ENCODE measurements around the gene PNPLA1. TPM values are rescaled to one million over a fixed set of nuclear protein-coding genes. Genes with fewer than 3 reads are reported as not detected.
"Not testable (repeated sequence)": the region's sequence is repeated elsewhere in the genome, so short reads cannot be mapped to it uniquely, and the experiment has no call there.

Gene PNPLA1
- total RNA-seq, 1 experiment from 2014 or later: not detected

DNA sequence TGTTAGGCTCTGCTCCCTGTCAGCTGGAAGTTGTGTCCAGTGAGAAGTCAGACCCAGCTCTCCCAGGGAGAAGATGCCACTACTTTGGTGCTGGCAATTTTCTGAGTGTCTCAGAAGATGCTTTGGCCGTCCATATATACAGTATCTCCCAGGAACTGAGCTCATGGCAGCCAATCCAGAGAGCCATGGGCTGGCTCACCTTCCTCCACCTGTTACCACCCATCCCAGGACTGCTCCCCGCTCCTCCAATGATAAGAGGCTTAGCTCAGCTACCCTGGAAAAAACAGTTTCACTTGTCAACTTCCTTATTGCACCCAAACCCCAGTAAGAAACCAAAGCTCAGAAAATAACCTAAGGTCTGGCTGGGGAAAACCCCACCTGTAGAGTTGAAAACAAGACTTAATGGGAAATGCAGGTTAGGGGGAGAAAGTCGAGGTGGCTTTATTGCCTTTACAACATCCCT, 67.0 kb downstream of the PNPLA1 start, which contains the start of gene BNIP5:
Gene BNIP5, minus strand, starts transcription at position 110 of the 463 bp plus-strand sequence. CDS start 6,198 bp downstream, outside the sequence.
- intact Hi-C loops (cut with micrococcal nuclease; ENCODE audit: unreplicated experiment) (no loop called here), in situ Hi-C loops (cut with HindIII; ENCODE audit: low pct_unique_long_range_greater_than_20kb, low sequenced_read_pairs) (no loop called here)
- Histone ChIP-seq H3K36me3 (ENCODE audit: control insufficient read depth, insufficient read depth, low read length) (no peaks in the 10 kb centered on the region), H3K4me1 (ENCODE audit: control insufficient read depth, insufficient read depth, low read length) (peaks cover 15% of the 10 kb centered on the region), H3K27me3 (ENCODE audit: control insufficient read depth, insufficient read depth, low read length) (peaks cover 16% of the 10 kb centered on the region), H3K9me3 (ENCODE audit: control insufficient read depth, insufficient read depth, low read depth, low read length) (no peaks in the 10 kb centered on the region), H3K27ac (ENCODE audit: low read length) (no peak within 1 kb of the TSS), H3K4me3 (ENCODE audit: low read depth in 2 of 2, low read length in 2 of 2) (no peak within 1 kb of the TSS)
- CTCF ChIA-PET: no interaction called here
- DNase-seq (ENCODE audit: low read depth, low spot score): no peak
- no TSS peak for BruUV-seq (replicated peaks)
- POLR2A ChIA-PET: no interaction called here
- TF ChIP-seq TCF7L2 (IDR thresholded peaks at IDR 0.05; ENCODE audit: low read depth, low read length): no peak
- no peak for TF ChIP-seq POLR2AphosphoS5 (IDR thresholded peaks at IDR 0.05; ENCODE audit: low read depth, low read length)
- TF ChIP-seq, protein P1, sequence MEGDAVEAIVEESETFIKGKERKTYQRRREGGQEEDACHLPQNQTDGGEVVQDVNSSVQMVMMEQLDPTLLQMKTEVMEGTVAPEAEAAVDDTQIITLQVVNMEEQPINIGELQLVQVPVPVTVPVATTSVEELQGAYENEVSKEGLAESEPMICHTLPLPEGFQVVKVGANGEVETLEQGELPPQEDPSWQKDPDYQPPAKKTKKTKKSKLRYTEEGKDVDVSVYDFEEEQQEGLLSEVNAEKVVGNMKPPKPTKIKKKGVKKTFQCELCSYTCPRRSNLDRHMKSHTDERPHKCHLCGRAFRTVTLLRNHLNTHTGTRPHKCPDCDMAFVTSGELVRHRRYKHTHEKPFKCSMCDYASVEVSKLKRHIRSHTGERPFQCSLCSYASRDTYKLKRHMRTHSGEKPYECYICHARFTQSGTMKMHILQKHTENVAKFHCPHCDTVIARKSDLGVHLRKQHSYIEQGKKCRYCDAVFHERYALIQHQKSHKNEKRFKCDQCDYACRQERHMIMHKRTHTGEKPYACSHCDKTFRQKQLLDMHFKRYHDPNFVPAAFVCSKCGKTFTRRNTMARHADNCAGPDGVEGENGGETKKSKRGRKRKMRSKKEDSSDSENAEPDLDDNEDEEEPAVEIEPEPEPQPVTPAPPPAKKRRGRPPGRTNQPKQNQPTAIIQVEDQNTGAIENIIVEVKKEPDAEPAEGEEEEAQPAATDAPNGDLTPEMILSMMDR (IDR thresholded peaks at IDR 0.05): no peak
- TF ChIP-seq, protein P2, sequence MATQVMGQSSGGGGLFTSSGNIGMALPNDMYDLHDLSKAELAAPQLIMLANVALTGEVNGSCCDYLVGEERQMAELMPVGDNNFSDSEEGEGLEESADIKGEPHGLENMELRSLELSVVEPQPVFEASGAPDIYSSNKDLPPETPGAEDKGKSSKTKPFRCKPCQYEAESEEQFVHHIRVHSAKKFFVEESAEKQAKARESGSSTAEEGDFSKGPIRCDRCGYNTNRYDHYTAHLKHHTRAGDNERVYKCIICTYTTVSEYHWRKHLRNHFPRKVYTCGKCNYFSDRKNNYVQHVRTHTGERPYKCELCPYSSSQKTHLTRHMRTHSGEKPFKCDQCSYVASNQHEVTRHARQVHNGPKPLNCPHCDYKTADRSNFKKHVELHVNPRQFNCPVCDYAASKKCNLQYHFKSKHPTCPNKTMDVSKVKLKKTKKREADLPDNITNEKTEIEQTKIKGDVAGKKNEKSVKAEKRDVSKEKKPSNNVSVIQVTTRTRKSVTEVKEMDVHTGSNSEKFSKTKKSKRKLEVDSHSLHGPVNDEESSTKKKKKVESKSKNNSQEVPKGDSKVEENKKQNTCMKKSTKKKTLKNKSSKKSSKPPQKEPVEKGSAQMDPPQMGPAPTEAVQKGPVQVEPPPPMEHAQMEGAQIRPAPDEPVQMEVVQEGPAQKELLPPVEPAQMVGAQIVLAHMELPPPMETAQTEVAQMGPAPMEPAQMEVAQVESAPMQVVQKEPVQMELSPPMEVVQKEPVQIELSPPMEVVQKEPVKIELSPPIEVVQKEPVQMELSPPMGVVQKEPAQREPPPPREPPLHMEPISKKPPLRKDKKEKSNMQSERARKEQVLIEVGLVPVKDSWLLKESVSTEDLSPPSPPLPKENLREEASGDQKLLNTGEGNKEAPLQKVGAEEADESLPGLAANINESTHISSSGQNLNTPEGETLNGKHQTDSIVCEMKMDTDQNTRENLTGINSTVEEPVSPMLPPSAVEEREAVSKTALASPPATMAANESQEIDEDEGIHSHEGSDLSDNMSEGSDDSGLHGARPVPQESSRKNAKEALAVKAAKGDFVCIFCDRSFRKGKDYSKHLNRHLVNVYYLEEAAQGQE (IDR thresholded peaks at IDR 0.05; ENCODE audit: insufficient read depth in 1 of 2, low read depth in 2 of 2, low read length in 1 of 2): no peak
- TF ChIP-seq SIN3A (IDR thresholded peaks at IDR 0.05; ENCODE audit: borderline replicate concordance, insufficient read depth, low read depth, low read length): no peak
- no peak for ATAC-seq

DNA sequence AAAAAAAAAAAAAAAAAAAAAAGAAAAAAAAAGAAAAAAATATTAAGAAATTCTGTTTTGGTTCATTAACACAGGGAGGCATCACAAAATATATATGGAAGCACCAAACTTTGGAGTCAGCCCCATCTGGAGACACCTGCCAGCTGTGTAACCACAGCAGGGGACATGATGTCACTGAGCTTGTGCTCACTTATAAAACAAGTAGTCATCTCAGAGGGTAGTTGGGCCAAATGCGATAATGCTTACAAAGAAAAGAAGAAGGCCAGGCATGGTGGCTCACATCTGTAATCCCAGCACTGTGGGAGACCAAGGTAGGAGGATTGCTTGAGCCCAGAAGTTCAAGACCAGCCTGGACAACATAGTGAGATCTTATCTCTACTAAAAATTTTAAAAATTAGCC, 68.0 kb downstream of the PNPLA1 start:
- no TSS peak for BruUV-seq (replicated peaks)
- no peak for DNase-seq (ENCODE audit: low read depth, low spot score)
- peaks cover 15% of the 10 kb centered on the region for H3K4me1 ChIP-seq (ENCODE audit: control insufficient read depth, insufficient read depth, low read length)
- H3K27ac ChIP-seq (ENCODE audit: low read length): no peak overlapping the region
- H3K9me3 ChIP-seq (ENCODE audit: control insufficient read depth, insufficient read depth, low read depth, low read length): no peaks in the 10 kb centered on the region
- H3K36me3 ChIP-seq (ENCODE audit: control insufficient read depth, insufficient read depth, low read length): no peaks in the 10 kb centered on the region
- ChIA-PET POLR2A (interaction anchor here (0.7 kb wide), 2 partner anchors 197 to 261 kb away, joined by 6 to 15 read pairs; no protein-coding TSS in a partner anchor), CTCF (interaction anchor here (0.7 kb wide), 1 partner anchor 29 kb away, joined by 5 read pairs; no protein-coding TSS in a partner anchor)
- ATAC-seq: no peak
- in situ Hi-C loops (cut with HindIII; ENCODE audit: low pct_unique_long_range_greater_than_20kb, low sequenced_read_pairs): no loop called here
- H3K27me3 ChIP-seq (ENCODE audit: control insufficient read depth, insufficient read depth, low read length): peaks cover 16% of the 10 kb centered on the region
- TF ChIP-seq POLR2AphosphoS5 (IDR thresholded peaks at IDR 0.05; ENCODE audit: low read depth, low read length) (no peak), TCF7L2 (IDR thresholded peaks at IDR 0.05; ENCODE audit: low read depth, low read length) (no peak), SIN3A (IDR thresholded peaks at IDR 0.05; ENCODE audit: borderline replicate concordance, insufficient read depth, low read depth, low read length) (no peak)
- TF ChIP-seq, protein P2 (IDR thresholded peaks at IDR 0.05; ENCODE audit: insufficient read depth in 1 of 2, low read depth in 2 of 2, low read length in 1 of 2): no peak
- TF ChIP-seq, protein P1 (IDR thresholded peaks at IDR 0.05): no peak
- no peak overlapping the region for H3K4me3 ChIP-seq (ENCODE audit: low read depth in 2 of 2, low read length in 2 of 2)
- intact Hi-C loops (cut with micrococcal nuclease; ENCODE audit: unreplicated experiment): no loop called here

DNA sequence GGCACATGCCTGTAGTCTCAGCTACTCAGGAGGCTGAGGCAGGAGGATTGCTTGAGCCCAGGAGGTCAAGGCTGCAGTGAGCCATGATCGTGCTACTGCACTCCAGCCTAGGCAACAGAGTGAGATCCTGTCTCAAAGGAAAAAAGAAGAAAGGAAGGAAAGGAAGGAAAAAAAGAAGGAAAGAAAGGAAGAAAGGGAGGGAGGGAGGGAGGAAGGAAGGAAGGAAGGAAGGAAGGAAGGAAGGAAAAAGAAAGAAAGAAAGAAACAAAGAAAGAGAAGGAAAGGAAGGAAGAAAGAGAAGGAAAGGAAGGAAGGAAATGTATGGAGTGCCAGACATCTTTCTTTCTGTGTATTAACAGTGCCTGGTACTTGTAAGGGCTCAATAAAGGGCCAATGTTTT, 68.4 kb downstream of the PNPLA1 start:
- H3K27me3 ChIP-seq (ENCODE audit: control insufficient read depth, insufficient read depth, low read length): peaks cover 16% of the 10 kb centered on the region

More for the DNA sequence above, 68.4 kb downstream of the PNPLA1 start:
- H3K36me3 ChIP-seq (ENCODE audit: control insufficient read depth, insufficient read depth, low read length); in situ Hi-C loops (cut with HindIII; ENCODE audit: low pct_unique_long_range_greater_than_20kb, low sequenced_read_pairs); intact Hi-C loops (cut with micrococcal nuclease; ENCODE audit: unreplicated experiment); H3K27ac ChIP-seq (ENCODE audit: low read length); BruUV-seq (replicated peaks); H3K4me3 ChIP-seq (ENCODE audit: low read depth in 2 of 2, low read length in 2 of 2); DNase-seq (ENCODE audit: low read depth, low spot score); ATAC-seq; H3K9me3 ChIP-seq (ENCODE audit: control insufficient read depth, insufficient read depth, low read depth, low read length); CTCF ChIA-PET: not testable (repeated sequence)
- POLR2A ChIA-PET: interaction anchor here (0.7 kb wide), 2 partner anchors 197 to 260 kb away, joined by 6 to 15 read pairs; no protein-coding TSS in a partner anchor
- H3K4me1 ChIP-seq (ENCODE audit: control insufficient read depth, insufficient read depth, low read length): peaks cover 15% of the 10 kb centered on the region
